Activated T-cell treated with anti-CD3 and anti-CD28 coated beads, Interleukin-2, amount 50 U/mL, for 1 hour (primary cell): ENCODE data around the gene GJA4.
"Not testable (repeated sequence)": the region's sequence is repeated elsewhere in the genome, so short reads cannot be mapped to it uniquely, and the experiment has no call there.

Source experiments
- DNase-seq: peaks from one replicate; pipeline ENCODE4 v3.0.0-alpha.2; 2020

GJA4 gene

DNA sequence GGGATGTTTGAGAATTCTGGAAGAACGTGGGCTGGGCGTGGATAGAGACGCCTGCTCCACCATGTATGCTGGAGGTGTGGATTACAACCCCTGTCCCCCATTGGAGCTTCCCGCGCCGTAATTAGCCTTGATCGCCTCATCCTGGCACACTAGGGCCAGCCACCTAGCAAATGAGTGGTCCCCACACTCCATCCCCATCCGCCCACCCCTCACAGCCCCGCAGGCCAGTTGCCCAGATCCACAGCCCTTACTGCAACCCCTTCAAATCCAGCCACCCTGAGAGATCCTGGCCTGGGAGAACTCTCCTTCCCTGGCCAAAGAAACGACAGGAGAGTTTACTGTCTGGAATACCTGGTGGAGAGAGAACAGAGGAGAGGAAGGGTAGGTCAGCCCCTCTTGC is 375 bp upstream of the GJA4 start:
- no peak for DNase-seq

DNA sequence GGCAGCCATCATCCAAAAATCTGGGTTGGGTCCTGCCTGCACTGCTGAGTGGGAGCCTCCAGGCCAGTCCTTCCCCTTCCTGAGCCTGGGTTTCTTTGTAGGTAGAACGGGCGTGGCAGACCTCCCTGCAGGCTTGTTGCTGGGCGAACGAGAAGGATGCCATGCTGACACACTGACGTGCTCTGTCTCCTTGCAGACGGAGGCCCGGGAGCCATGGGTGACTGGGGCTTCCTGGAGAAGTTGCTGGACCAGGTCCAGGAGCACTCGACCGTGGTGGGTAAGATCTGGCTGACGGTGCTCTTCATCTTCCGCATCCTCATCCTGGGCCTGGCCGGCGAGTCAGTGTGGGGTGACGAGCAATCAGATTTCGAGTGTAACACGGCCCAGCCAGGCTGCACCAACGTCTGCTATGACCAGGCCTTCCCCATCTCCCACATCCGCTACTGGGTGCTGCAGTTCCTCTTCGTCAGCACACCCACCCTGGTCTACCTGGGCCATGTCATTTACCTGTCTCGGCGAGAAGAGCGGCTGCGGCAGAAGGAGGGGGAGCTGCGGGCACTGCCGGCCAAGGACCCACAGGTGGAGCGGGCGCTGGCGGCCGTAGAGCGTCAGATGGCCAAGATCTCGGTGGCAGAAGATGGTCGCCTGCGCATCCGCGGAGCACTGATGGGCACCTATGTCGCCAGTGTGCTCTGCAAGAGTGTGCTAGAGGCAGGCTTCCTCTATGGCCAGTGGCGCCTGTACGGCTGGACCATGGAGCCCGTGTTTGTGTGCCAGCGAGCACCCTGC is 1.4 kb downstream of the GJA4 start:
- no peak for DNase-seq

DNA sequence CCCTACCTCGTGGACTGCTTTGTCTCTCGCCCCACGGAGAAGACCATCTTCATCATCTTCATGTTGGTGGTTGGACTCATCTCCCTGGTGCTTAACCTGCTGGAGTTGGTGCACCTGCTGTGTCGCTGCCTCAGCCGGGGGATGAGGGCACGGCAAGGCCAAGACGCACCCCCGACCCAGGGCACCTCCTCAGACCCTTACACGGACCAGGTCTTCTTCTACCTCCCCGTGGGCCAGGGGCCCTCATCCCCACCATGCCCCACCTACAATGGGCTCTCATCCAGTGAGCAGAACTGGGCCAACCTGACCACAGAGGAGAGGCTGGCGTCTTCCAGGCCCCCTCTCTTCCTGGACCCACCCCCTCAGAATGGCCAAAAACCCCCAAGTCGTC is 2.0 kb downstream of the GJA4 start:
- DNase-seq = no peak

DNA sequence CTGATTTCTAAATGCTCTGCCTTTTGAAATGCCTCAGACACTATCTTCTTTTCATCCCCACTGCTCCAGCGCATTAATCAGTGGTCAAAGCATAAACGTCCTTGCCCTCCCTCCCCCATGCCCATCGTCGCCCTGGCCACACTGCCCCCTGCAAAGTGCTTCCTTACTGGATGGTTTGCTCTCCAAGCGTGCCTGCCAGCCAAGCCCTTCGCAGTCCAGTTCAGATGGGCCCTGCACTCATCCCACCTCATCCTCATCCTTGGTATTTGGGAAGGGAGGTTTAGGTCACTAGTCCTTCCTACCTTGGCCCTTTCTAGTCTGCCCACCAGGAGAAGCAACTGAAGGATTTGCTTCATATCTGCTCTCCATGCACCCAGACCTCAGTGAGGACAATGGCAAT is 3.1 kb downstream of the GJA4 start:
- DNase-seq = no peak

DNA sequence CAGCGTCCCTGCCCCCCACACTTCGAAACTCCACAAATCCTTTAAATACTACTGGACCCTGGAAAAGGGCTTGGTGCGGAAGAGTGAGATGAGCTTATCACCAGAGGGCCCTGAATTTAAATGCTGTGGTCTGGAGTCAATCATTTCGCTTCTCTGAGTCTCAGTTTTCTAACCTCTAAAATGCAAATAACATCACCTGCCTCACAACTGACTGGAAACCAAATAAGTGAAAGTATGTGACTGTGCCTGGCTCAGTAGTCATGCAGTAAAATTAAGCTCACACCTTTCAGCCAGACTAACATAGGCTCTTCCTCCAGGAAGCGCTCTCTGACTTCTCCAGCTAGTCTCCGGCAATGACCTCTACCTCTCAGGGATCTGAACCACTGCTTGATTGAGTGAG is 4.2 kb downstream of the GJA4 start:
- no peak for DNase-seq

DNA sequence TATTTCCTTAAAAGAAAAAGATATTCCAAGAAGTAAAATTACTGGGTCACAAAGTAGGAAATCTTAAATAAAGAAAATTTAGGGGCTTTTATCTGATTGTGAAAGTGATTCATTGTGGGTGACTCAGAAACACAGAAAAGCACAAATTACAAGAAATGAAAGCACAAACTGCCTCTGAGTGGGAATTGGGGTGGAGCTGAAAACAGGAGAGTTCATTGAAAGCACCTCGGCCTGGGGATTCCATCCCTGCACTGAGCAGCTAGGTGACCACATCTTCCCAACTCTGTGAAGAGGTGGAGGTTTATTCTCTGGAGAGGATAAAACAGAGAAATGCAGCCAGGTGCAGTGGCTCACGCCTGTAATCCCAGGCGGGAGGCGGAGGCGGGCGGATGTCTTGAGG is 7.4 kb downstream of the GJA4 start:
- no peak for DNase-seq

DNA sequence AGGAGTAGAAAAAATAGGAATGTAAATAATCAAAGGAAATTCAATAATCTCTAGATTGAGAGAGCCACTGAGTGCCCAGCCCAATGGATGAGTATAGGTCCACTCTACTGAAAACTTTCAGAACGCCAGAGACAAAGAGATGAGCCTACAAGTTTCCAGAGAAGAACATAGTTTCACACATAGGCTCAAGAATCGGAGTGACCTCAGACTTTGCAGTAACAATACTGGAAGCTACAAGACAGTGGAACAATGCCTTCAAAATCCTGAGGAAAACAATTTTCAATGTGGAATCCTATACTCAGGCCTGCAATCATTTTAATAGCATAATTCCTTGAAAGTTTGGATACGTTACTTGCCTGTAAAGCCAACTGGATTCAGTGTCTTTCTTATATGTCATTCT is 11.0 kb downstream of the GJA4 start:
- DNase-seq = no peak

DNA sequence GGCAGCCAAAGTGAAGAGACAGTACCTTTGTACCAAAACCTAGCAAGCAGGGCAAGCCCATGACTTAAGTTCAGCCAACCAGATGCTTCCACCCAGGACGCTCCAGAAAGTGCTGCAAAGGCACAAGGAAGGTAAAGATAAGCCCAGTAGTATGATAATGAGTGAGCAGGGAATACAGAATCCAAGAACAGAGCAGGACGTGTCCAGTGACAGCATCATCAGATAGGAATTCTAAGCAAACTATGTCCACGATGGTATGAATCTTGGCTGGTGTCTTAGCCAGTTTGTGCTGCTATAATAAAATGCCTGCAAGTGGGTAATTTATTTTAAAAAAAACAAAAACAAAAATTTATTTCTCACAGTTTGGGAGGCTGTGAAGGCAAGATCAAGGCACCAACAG is 13.6 kb downstream of the GJA4 start:
- no peak for DNase-seq

DNA sequence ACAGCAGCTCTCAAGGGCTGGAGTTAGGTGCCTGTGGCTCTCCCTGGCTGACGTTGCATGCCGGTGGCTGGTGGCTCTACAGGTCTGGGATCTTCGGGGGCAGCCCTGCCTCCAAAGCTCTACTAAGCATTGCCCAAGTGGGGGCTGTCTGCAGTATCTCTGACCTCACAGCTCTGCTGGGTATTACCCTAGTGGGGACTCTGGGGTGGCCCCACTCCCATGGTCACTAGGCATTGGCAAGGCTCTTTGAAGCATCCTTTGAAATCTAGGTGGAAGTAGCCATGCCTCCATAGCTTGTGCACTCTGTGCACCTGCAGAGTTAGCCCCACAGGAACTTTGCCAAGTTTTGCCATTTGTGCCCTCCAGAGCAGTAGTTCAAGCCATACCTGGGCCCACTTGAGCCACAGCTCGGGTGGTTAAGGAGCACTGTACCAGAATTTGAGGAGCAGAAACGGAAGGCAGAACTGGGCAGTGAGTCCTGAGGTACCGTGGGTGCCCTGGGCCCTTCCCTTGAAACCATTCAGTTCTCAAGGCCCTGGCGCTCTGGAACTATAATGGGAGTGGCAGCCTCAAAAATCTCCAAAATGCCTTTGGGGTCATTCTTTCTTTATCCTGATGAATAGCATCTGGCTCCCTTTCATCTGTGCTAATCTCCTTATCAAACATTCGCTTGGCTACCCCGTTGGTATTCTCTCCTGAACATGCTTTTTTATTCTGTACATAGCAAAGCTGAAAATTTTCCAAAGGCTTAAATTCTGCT is 15.4 kb downstream of the GJA4 start:
- DNase-seq = no peak

DNA sequence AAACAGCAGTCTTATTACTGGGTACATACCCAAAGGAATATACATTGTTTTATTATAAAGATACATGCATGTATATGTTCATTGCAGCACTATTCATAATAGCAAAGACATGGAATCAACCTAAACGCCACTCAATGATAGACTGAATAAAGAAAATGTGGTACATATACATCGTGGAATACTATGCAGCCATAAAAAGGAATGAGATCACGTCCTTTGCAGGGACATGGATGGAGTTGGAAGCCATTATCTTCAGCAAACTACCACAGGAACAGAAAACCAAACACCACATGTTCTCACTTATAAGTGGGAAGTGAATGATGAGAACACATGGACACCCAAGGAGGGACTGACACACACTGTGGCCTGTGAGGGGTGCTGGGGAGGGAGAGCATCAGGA is 18.0 kb downstream of the GJA4 start:
- DNase-seq = not testable (repeated sequence)

DNA sequence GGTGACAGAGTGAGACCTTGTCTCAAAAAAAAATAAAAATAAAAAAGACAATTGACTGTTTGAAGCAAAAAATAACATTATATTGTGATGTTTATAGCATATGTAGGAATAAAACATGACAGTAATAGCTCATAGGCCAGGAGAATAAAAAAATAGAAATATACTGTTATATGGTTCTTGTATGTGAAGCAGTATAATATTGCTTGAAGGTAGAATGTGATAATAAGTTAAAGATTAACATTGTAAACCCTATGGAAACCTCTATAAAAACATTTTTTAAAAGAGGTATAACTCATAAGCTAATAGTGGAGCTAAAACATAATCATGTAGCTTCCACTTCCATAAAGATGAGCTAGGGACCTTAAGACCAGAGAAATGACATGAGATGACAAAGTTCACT is 23.5 kb downstream of the GJA4 start:
- no peak for DNase-seq

DNA sequence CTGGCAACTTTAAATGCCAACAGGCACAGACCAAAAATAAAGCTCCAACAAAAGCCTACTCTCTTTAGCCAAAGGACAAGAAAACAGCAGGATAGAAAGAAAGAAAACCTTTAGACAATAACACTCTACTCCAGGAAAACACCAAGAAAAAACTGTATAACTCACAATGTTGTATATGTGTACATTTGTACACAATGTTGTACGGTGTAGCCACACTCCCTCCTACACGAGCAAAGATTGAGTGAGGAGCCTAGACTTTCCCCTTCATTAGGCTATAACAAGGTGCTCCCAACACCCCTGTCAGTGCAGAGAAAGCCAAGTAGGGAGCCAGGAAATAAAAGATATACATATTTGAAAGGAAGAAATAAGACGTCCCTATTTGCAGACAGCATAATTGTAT is 24.0 kb downstream of the GJA4 start:
- DNase-seq = no peak

DNA sequence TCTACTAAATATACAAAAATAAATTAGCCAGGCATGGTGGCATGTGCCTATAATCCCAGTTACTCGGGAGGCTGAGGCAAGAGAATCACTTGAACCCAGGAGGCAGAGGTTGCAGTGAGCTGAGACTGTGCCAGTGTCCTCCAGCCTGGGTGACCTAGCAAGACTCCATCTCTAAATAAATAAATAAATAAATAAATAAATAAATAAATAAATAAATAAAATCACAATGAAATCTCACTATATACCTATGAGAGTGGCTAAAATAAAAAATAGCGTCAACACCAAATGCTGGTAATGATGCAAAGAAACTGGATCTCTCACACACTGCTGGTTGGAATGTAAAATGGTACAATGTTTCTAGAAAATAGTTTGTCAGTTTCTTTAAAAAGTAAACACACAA is 26.1 kb downstream of the GJA4 start:
- DNase-seq = not testable (repeated sequence)

DNA sequence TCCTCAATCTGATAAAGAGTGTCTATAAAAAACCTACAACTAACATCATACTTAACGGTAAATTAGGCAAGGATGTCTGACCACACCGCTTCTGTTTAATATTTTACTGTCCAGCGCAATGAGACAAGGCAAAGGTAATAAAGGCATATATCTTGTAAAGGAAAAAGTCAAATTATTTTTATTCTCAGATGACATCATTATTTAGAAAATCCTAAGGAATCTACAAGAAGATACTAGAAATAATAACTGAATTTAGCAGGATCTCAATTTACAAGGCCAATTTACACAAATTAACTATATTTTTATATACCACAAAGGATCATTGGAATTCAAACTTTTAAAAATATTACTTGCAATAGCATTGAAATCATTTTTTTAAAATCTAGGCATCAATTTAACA is 29.4 kb downstream of the GJA4 start:
- no peak for DNase-seq

DNA sequence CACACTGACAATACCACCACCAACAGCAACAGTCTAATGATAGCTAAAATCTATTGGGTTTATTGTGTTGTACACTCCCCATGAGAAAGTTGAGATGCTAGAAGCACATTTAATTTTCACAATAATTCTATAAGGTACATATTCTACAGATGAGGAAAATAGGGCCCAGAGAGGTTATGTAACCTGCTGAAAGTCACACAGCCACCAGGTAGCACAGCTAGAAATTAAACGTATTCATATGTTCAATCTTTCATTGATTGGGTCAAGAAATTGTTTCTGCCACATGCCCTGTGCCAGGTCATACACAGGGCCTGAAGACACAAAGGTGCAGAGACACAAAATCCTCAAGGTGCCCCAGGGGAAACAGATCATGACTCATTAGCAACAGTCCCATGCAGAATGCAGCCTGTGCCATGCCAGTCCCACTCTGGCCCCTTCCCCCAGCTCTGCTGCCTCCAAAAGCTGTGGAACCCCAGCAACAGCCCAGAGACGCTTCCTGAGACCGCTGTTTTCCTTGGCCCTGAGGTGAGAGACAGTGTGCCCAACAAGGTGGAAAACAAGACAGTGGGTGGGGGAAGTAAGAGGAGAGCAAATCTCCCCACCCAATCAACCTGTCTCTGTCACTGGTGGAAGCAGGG is 32.1 kb downstream of the GJA4 start:
- no peak for DNase-seq

DNA sequence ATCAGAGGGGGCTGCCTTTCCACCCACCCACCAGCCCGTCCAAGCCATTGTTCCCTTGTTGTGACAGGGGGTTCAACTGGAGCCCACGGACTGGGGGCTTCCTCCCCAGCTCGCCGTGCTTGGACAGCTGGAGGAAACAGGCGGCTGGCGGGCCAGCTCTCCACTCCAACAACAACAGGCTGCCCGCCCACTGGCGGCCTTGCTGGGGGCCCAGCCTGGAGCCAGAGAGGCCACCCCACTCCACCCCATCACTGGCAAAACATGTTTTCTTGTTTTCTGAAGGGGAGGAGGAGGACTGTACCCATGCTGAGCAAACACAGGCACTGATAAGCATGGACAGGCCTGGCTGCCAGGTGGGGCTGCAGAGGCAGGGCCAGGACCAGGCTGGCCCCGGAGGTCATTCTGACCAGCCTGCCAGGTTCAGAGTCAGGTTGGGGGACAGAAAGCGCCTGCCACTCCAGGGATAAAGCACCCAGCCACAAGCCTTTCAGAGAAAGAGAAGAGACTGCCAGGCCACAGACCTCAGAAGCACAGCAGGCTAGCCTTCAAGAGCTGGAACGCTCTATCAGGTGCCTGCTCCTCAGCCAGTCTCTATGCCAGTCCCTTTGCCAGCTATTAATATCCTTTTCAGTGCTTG is 32.8 kb downstream of the GJA4 start:
- no peak for DNase-seq

DNA sequence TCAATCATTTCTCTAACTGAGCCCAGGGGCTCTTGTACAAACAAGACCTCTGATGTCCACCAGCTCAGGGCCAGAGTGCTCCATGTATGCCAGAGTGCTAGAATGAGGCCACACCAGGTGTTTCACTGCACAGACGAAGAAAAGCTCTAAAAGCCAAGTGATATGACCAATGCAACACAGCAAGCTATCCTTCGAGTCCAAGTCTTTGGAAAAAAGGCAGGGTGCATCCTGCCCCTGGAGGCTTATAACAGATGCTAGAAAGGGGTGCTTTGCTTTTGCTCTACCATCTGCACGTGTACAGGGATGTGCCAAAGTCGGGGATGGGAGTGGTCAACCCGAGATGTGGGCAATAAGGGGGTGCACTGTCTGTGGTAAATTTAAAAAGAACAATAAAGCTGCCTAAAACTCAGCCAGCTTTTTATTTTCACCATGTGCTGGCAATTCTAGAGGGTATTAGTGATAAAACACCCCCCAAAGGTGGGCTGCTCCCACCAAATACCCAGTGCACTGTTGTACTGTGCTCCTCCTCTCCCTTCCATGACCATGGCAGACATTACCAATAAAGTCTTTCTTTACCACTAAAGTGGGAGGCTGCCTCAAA is 34.6 kb downstream of the GJA4 start:
- DNase-seq = no peak

DNA sequence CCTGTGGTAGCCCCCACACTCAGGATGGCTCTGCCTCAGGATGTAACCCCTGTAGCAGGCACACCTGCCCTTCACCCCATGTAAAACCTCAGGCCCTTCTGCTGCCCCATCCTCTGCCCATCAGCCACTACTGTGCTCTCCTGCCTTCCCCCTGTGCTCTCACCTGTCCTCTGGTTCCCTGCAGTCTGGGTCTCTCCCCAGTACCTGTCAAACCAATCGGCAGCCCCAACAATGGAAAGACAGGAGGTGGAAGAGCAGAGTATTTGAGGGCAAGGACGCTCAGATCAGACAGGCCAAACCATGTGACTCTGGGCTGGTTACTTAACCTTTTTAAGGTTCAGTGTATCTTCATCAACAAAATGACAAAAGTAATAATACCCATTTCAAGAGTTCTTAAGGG is 35.8 kb downstream of the GJA4 start:
- no peak for DNase-seq

DNA sequence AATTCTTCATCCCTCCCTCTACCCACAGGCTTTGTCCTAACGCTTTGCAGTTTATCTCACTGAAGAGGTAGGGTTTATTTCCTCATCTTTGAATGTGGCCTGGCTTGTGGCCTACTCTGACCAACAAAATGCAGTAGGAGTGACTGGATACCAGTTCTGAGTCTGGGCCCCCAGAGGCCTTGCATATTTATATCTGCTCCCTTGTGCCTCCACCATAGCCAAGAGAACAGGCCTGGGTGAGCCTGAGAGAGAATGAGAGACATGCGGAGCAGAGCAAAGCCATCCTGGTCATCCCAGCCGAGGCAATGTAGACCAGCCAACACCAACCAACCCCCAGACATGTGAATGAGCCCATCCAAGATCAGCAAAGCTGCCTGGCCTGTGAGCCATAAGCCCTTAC is 36.5 kb downstream of the GJA4 start:
- DNase-seq = no peak

DNA sequence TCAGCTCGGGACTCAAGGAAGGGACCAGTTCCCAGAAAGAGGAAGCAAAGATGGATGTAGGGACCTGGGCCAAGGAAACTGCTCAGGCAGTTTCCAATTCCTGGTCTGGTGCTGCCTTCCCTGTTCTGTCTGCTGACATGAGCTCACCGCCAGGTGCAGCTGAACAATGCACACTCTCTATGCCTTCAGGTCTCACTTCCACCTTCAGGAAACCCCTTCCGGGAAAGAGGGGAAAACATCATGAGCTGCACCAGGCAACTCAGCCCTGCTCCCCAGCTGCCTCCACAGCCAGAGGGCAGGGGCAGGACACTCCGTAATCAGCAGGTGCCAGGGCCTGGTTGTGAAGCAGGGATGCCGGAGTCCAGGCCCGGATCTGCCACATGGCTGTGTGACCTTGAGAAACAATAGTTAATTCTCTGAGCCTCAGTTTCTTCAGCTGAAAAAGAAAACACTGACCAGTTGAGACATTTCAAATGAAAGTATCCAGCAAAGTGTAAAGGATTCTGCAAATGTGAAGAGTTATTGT is 39.0 kb downstream of the GJA4 start:
- DNase-seq = no peak

DNA sequence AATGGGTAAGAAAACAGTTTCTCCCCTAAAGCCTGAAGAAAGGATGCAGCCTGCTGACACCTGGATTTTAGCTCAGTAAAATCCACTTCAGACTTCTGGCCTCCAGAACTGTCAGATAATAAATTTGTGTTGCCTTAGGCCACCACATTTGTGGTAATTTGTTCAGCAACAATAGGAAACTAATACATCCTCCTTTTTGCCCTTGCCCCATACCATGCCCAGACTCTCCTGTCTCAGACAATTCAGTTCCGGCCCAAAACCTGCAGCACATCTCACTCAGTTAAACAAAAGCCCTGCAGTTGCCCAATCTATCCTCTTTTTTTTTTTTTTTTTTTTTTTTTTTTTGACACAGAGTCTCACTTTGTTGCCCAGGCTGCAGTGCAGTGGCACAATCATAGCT is 40.9 kb downstream of the GJA4 start:
- DNase-seq = no peak

DNA sequence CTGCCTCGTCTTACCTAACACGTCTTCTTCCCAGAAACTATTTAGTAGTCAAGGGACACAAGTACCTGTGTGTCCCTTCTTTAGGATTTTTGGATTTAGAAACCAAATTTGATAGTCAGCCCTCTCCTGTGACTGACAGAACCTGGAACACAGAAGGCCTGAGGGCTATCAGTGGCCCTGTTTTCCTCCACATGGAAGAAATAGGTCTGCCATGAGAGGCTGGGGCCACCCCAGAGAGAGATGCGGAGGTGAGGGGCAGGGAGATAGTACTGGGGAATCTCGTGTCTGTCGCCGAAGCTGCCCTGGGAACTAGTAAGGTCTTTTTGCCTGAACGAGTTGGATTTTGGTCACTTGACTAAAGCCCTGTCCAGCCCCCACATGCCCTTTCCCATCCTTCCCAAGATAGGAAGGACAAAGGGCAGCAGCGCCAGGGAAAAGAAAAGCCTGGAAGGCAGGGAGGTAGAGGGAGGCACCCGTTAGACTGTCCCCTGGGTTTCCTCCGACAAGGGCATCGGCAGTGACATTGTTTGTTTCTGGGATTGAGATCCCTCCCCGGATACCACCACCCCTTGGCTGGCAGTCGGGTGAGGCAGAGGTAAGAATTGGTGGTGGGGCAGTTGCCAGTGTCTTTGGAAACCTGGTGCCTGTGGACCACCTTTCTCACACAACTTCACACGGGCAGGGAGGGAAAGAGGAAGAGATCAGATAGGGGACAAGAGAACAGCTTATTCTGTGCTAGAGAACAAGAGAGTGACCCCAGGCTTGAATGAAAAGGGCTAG is 46.9 kb downstream of the GJA4 start:
- no peak for DNase-seq
